HEK293T (cell line): Measurements from ENCODE around the gene RXRG.

Experiments used
- CTCF ChIA-PET: fragments of 350-600 bp; formaldehyde crosslinking; extraction: SDS; loops from one replicate; lab custom pipeline; 2021; ENCODE audit warnings: antibody characterized with exemption, inconsistent platforms; lab: Yijun Ruan, JAX
- POLR2A ChIA-PET: fragments of 350-600 bp; formaldehyde crosslinking; extraction: SDS; loops from one replicate; lab custom pipeline; 2020; ENCODE audit warnings: antibody characterized with exemption, inconsistent platforms; lab: Yijun Ruan, JAX
- DNase-seq: peaks from one replicate; pipeline ENCODE4 v3.0.0; 2012; ENCODE audit warnings: mixed read lengths; ENCODE audit errors: extremely low spot score
- ARNT ChIP-seq: fragments of 450-650 bp; IDR thresholded peaks from 2 replicates; pipeline ENCODE4 v1.6.1; 2017; ENCODE audit warnings: mild to moderate bottlenecking
- BHLHE40 ChIP-seq: fragments of 450-650 bp; IDR thresholded peaks from 2 replicates; pipeline ENCODE4 v1.6.1; 2016; ENCODE audit warnings: mild to moderate bottlenecking, moderate library complexity, borderline replicate concordance
- CTBP1 ChIP-seq: fragments of 450-650 bp; IDR thresholded peaks from 2 replicates; pipeline ENCODE4 v1.6.1; 2016; ENCODE audit warnings: borderline replicate concordance
- ELF4 ChIP-seq: fragments of 450-650 bp; IDR thresholded peaks from 2 replicates; pipeline ENCODE4 v1.6.1; 2017; ENCODE audit warnings: antibody characterized with exemption
- FOXA1 ChIP-seq: fragments of 450-650 bp; IDR thresholded peaks from 2 replicates; pipeline ENCODE4 v1.6.1; 2016; ENCODE audit warnings: mild to moderate bottlenecking
- FOXK2 ChIP-seq: fragments of 450-650 bp; IDR thresholded peaks from 2 replicates; pipeline ENCODE4 v1.6.1; 2016; ENCODE audit warnings: mild to moderate bottlenecking
- FOXM1 ChIP-seq: fragments of 450-650 bp; IDR thresholded peaks from 2 replicates; pipeline ENCODE4 v1.6.1; 2017; ENCODE audit warnings: mild to moderate bottlenecking, borderline replicate concordance
- HDGF ChIP-seq: fragments of 450-650 bp; IDR thresholded peaks from 2 replicates; pipeline ENCODE4 v1.6.1; 2017; ENCODE audit warnings: antibody characterized with exemption, borderline replicate concordance
- L3MBTL2 ChIP-seq: fragments of 450-650 bp; conservative IDR thresholded peaks from 2 replicates; pipeline ENCODE4 v1.6.1; 2016; ENCODE audit warnings: mild to moderate bottlenecking
- LEF1 ChIP-seq: fragments of 450-650 bp; IDR thresholded peaks from 2 replicates; pipeline ENCODE4 v1.6.1; 2017; ENCODE audit warnings: mild to moderate bottlenecking, borderline replicate concordance
- NFRKB ChIP-seq: fragments of 450-650 bp; IDR thresholded peaks from 2 replicates; pipeline ENCODE4 v1.6.1; 2016; ENCODE audit warnings: mild to moderate bottlenecking, moderate library complexity
- PKNOX1 ChIP-seq: fragments of 450-650 bp; IDR thresholded peaks from 2 replicates; pipeline ENCODE4 v1.6.1; 2016
- SP1 ChIP-seq: fragments of 450-650 bp; IDR thresholded peaks from 2 replicates; pipeline ENCODE4 v1.6.1; 2017
- SUZ12 ChIP-seq: fragments of 450-650 bp; IDR thresholded peaks from 2 replicates; pipeline ENCODE4 v1.6.1; 2016; ENCODE audit warnings: mild to moderate bottlenecking
- TARDBP ChIP-seq: fragments of 450-650 bp; IDR thresholded peaks from 2 replicates; pipeline ENCODE4 v1.6.1; 2016
- ZNF384 ChIP-seq: fragments of 450-650 bp; IDR thresholded peaks from 2 replicates; pipeline ENCODE4 v1.6.1; 2016

The RXRG gene

DNA sequence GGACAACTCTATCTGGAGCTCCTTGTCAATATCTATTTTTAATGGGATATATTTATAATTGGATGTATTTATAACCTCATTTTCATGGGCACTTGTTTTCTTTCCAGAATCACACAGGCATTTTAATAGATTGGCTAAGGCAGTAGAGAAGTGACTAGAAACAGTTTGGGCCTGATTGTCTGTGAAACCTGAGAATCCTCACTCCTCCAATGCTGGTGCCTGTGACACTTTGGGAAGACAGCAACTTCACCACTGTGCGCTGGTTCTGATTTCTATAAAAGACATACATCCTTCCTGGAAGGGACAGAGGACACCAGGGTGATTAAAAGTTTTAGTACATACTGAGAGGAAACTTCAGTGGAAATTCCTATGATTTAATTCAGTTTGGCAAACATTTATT is 39.6 kb upstream of the RXRG start:
- TF ChIP-seq FOXK2 (no peak), CTBP1 (no peak), NFRKB (no peak), FOXA1 (no peak), SP1 (no peak), PKNOX1 (no peak), HDGF (no peak)

DNA sequence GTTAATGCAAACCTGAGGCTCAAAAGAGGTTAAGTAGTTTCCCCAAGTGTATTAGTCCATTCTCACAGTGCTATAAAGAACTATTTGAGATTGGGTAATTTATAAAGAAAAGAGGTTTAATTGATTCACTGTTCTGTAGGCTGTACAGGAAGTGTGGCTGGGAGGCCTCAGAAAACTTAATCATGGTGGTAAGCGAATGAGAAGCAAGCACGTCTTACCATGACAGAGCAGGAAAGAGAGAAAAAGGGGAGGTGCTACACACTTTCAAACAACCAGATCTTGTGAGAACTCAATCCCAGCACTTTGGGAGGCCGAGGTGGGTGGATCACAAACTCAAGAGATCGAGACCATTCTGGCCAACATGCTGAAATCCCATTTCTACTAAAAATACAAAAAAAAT is 38.5 kb upstream of the RXRG start:
- ChIA-PET CTCF (no interaction called here), POLR2A (no interaction called here)
- TF ChIP-seq TARDBP: no peak
- no peak for TF ChIP-seq NFRKB
- TF ChIP-seq L3MBTL2: no peak
- TF ChIP-seq CTBP1: no peak
- TF ChIP-seq HDGF: no peak
- TF ChIP-seq ZNF384: no peak
- no peak for TF ChIP-seq FOXK2
- TF ChIP-seq BHLHE40: no peak
- TF ChIP-seq SUZ12: no peak
- no peak for TF ChIP-seq FOXA1
- no peak for DNase-seq

More for the DNA sequence above, 39.6 kb upstream of the RXRG start:
- no peak for DNase-seq
- CTCF ChIA-PET: no interaction called here
- POLR2A ChIA-PET: no interaction called here

GRCh38 chr1:165481820-165482532 is 37.0 kb upstream of the RXRG start:
- CTCF ChIA-PET: no interaction called here
- TF ChIP-seq TARDBP (no peak), NFRKB (no peak), SUZ12 (no peak), LEF1 (no peak), FOXM1 (no peak), HDGF (no peak), ZNF384 (no peak), L3MBTL2 (no peak), ARNT (no peak), BHLHE40 (no peak), FOXA1 (no peak), FOXK2 (no peak), SP1 (no peak), CTBP1 (no peak), PKNOX1 (no peak), ELF4 (no peak)
- POLR2A ChIA-PET: no interaction called here
- DNase-seq: no peak

- TF ChIP-seq NFRKB: no peak
- no peak for TF ChIP-seq ELF4
- no peak for TF ChIP-seq ARNT
- TF ChIP-seq BHLHE40: no peak
- no peak for TF ChIP-seq SP1
- TF ChIP-seq FOXA1: no peak
- TF ChIP-seq ZNF384: no peak
- TF ChIP-seq FOXM1: no peak
- no peak for TF ChIP-seq FOXK2
- no peak for TF ChIP-seq TARDBP
- TF ChIP-seq L3MBTL2: no peak
- TF ChIP-seq SUZ12: no peak
- TF ChIP-seq PKNOX1: no peak
- no peak for TF ChIP-seq LEF1
- TF ChIP-seq CTBP1: no peak
- no peak for TF ChIP-seq HDGF
- POLR2A ChIA-PET: no interaction called here
- DNase-seq: no peak
- CTCF ChIA-PET: no interaction called here
These were observed 31.9 kb upstream of the RXRG start for GRCh38 chr1:165476776-165477175.

DNA sequence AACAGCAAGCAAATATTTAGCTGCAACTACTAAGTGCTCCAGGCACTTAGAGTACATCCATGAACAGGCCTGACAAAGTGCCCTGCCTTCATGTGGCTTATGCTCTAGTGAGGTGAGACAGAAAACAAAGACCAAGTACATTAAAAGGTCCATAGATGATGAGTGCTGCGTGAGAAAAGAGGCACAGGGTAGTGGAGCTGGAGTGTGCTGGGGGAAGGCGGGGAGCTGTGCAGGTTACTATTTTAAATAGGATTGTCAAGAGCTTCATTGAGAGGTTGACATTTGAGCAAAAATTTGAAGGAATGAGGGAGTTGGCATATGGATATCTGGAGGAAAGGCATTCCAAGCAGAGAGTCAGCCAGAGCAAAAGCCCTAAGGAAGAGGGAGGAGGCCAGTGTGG is 29.3 kb upstream of the RXRG start:
- DNase-seq: no peak
- CTCF ChIA-PET: no interaction called here
- POLR2A ChIA-PET: no interaction called here
- no peak for TF ChIP-seq SP1
- TF ChIP-seq FOXK2: no peak
- no peak for TF ChIP-seq PKNOX1
- no peak for TF ChIP-seq L3MBTL2
- TF ChIP-seq FOXM1: no peak
- TF ChIP-seq ELF4: no peak
- no peak for TF ChIP-seq SUZ12
- no peak for TF ChIP-seq ZNF384
- no peak for TF ChIP-seq TARDBP
- no peak for TF ChIP-seq ARNT
- TF ChIP-seq NFRKB: no peak
- no peak for TF ChIP-seq HDGF
- no peak for TF ChIP-seq CTBP1

DNA sequence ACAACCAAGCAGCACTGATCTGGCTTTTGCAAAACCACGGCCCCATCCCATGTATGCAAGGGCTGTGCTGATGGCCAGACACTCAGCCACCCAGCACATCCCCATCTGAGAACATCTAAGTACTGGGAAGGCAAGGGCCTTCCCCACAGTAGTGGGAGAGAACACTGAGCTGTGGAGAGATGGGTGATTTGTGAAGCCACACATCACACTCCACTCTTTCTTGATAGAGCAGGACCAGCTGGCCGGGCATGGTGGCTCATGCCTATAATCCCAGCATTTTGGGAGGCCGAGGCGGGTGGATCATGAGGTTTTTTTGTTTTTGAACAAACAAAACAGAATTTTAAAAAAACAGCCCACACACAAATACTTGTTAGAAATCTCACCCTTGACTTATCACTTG is 28.2 kb upstream of the RXRG start:
- DNase-seq: no peak
- no peak for TF ChIP-seq BHLHE40
- no peak for TF ChIP-seq ELF4
- TF ChIP-seq TARDBP: no peak
- TF ChIP-seq FOXM1: no peak
- TF ChIP-seq PKNOX1: no peak
- no peak for TF ChIP-seq NFRKB
- TF ChIP-seq L3MBTL2: no peak
- TF ChIP-seq ZNF384: no peak
- TF ChIP-seq FOXK2: no peak
- no peak for TF ChIP-seq LEF1
- TF ChIP-seq SUZ12: no peak
- TF ChIP-seq FOXA1: no peak
- no peak for TF ChIP-seq HDGF
- TF ChIP-seq ARNT: no peak
- CTCF ChIA-PET: no interaction called here

More for the DNA sequence above, 28.2 kb upstream of the RXRG start:
- POLR2A ChIA-PET: no interaction called here
